ENCODE data around the gene ESPNL.

The ESPNL gene

GRCh38 chr2:238127165-238128060, 27.3 kb downstream of the ESPNL start:
- DNase-seq (ENCODE audit: low read depth, low spot score): no peak
- no peak overlapping the region for H3K27ac ChIP-seq

- DNase-seq (ENCODE audit: low read depth, low spot score): no peak
- H3K27ac ChIP-seq: no peak overlapping the region
Measured at GRCh38 chr2:238128061-238128440, 27.9 kb downstream of the ESPNL start.

GRCh38 chr2:238128534-238129001, 28.4 kb downstream of the ESPNL start:
- no peak overlapping the region for H3K27ac ChIP-seq

GRCh38 chr2:238129166-238130010, 29.2 kb downstream of the ESPNL start:
- DNase-seq (ENCODE audit: low read depth, low spot score): no peak
- no peak overlapping the region for H3K27ac ChIP-seq

More at GRCh38 chr2:238128534-238129001, 28.4 kb downstream of the ESPNL start:
- DNase-seq (ENCODE audit: low read depth, low spot score): no peak

- H3K27ac ChIP-seq: no peak overlapping the region
- no peak for DNase-seq (ENCODE audit: low read depth, low spot score)
Measured at GRCh38 chr2:238130111-238130695, 30.1 kb downstream of the ESPNL start.

GRCh38 chr2:238130696-238131628, 30.8 kb downstream of the ESPNL start:
- DNase-seq (ENCODE audit: low read depth, low spot score): no peak
- no peak overlapping the region for H3K27ac ChIP-seq

- no peak overlapping the region for H3K27ac ChIP-seq
- no peak for DNase-seq (ENCODE audit: low read depth, low spot score)
Measured at GRCh38 chr2:238131761-238132462, 31.8 kb downstream of the ESPNL start.

GRCh38 chr2:238132463-238133450, 32.6 kb downstream of the ESPNL start:
- DNase-seq (ENCODE audit: low read depth, low spot score): no peak
- no peak overlapping the region for H3K27ac ChIP-seq

- no peak for DNase-seq (ENCODE audit: low read depth, low spot score)
- no peak overlapping the region for H3K27ac ChIP-seq
Measured at GRCh38 chr2:238133499-238134392, 33.6 kb downstream of the ESPNL start.

GRCh38 chr2:238134393-238134785, 34.2 kb downstream of the ESPNL start:
- H3K27ac ChIP-seq: no peak overlapping the region
- DNase-seq (ENCODE audit: low read depth, low spot score): no peak

GRCh38 chr2:238135601-238136150, 35.5 kb downstream of the ESPNL start:
- DNase-seq (ENCODE audit: low read depth, low spot score): no peak
- H3K27ac ChIP-seq: no peak overlapping the region

GRCh38 chr2:238136820-238137537, 36.8 kb downstream of the ESPNL start:
- peak; percentile 12 for DNase-seq (ENCODE audit: low read depth, low spot score)
- H3K27ac ChIP-seq: no peak overlapping the region

- no peak for DNase-seq (ENCODE audit: low read depth, low spot score)
Measured at GRCh38 chr2:238137885-238138284, 37.7 kb downstream of the ESPNL start.

GRCh38 chr2:238138331-238139195, 38.4 kb downstream of the ESPNL start, which contains the start of gene KLHL30:
Gene KLHL30 (plus strand): TSS chr2:238138668. CDS start chr2:238140755, 2,087 bp downstream.
- H3K27ac ChIP-seq: no peak within 1 kb of the TSS
- DNase-seq (ENCODE audit: low read depth, low spot score): no peak

More at GRCh38 chr2:238137885-238138284, 37.7 kb downstream of the ESPNL start:
- no peak overlapping the region for H3K27ac ChIP-seq
